B cell (primary cell): Measurements from ENCODE around the gene SLC2A11.

Experiments used
- EZH2 ChIP-seq: IDR thresholded peaks from 2 replicates; pipeline ENCODE4 v1.6.1; 2012; ENCODE audit warnings: borderline replicate concordance, low read depth, mild to moderate bottlenecking, moderate library complexity, low read length; ENCODE audit not compliant: insufficient read depth, poor library complexity, severe bottlenecking
- TF ChIP-seq, protein P1 (sequence below): fragments of 200-600 bp; IDR thresholded peaks from one replicate; pipeline ENCODE4 v1.8.0; 2022; ENCODE audit warnings: antibody characterized with exemption, mild to moderate bottlenecking

DNA sequence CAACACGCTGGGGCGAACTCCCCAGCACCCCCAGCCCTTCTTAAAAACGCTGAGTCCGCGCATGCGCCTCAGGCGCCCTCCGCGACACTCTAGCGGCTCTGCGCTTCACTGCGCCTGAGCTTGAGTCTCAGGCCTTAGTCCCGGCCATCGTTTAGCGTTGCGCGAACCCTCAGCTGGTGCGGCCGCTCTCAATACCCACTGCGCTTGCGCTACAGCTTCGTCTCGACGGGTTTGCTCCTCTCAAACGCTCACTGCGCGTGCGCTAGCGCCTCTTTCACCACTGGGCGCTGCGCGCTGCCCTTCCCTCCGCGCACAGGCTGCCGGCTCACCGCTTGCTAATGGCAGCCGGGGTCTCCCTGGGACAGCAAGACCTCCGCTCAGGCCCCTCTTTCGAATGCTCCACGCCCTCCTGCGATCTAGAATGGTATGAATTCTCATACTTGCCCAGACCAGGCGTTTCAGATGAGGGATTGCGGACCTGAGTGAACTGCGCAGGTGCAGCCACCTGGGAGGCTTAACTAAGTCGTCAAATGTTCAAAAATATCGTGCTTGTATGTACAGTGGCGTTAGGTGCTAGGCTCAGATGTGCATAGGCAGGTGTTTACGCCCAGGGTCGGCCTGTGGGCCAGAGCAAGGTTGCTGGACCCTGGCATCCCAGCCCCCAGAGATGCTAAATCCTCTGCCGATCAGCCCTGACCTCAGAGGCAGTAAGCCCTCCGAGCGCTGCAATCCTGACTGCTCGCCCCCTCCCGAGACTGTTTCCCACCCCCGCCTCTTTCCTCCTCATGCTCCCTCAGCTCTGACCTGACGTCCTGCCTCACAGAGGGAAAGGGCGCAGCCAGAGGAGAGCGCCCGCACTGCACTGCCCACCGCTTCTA, at the start of gene SLC2A11:
- TF ChIP-seq, protein P1, sequence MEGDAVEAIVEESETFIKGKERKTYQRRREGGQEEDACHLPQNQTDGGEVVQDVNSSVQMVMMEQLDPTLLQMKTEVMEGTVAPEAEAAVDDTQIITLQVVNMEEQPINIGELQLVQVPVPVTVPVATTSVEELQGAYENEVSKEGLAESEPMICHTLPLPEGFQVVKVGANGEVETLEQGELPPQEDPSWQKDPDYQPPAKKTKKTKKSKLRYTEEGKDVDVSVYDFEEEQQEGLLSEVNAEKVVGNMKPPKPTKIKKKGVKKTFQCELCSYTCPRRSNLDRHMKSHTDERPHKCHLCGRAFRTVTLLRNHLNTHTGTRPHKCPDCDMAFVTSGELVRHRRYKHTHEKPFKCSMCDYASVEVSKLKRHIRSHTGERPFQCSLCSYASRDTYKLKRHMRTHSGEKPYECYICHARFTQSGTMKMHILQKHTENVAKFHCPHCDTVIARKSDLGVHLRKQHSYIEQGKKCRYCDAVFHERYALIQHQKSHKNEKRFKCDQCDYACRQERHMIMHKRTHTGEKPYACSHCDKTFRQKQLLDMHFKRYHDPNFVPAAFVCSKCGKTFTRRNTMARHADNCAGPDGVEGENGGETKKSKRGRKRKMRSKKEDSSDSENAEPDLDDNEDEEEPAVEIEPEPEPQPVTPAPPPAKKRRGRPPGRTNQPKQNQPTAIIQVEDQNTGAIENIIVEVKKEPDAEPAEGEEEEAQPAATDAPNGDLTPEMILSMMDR: peak; percentile 8
- TF ChIP-seq EZH2: no peak
